ENCODE measurements around the gene UCHL1. TPM values are rescaled to one million over a fixed set of nuclear protein-coding genes. Genes with fewer than 3 reads are reported as not detected.

Gene UCHL1
- polyA plus RNA-seq, 2 of the 4 experiments (the other 2 are of a cell fraction): 953 to 1,819 TPM

DNA sequence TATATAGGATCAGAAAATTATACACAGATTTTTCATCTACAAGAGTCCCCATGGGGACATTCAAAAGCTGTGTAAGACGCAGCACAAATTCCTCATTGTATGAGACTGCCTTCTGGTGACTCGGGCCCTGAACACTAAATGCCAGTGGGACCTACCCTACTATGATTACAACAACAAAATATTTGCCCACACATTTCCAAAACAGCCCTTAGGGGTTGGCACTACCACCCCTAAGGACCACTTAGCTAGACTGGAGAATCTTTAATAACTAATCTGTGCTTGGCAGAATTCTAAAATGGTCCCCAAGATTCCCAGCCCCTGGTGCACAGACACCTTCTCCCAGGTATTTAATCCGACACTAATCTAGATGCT is 29.1 kb downstream of the UCHL1 start (continued):
- TF ChIP-seq HDAC2 (IDR thresholded peaks at IDR 0.05) (no peak), NFE2L2 (conservative IDR thresholded peaks at IDR 0.05; ENCODE audit: low read length) (no peak), CHD2 (IDR thresholded peaks at IDR 0.05; ENCODE audit: low read length, partially characterized antibody) (no peak), JUN (IDR thresholded peaks at IDR 0.05) (no peak), ZC3H11A (IDR thresholded peaks at IDR 0.05) (no peak)

DNA sequence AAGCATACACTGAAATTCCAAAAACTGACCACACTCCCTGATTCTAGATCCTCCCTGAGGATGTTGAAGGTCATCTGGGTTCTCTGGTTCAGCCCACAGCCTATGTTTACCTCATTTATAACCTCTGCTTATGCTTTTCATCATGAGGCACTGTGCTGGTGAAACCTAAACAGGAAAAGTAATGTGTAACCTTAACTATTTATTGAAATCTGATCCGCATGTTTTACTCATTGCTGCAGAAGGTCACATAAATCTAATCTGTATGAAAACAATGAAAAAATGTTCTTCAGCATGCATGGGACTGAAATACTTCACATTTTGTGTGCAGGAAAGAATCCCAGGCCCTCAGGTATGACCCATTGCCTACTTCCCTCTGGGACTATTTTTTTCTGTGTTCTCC is 30.3 kb downstream of the UCHL1 start:
- ATAC-seq (peak in 1 of 2 experiments; percentile 76; a peak in 3 of 6 replicates), DNase-seq (ENCODE audit: low read depth in 1 of 2, low spot score in 1 of 2) (peak in 1 of 2 experiments; percentile 35), FAIRE-seq (no peak)
- peak overlapping the region; percentile 58 to 71 for H3K27ac ChIP-seq
- 31% methylated on average over 1 of the region's 1 CpG for WGBS (ENCODE audit: missing lambda C conversion rate)
- peak; percentile 35; the same call in 1 of the 2 replicates for TF ChIP-seq GATA3 (IDR thresholded peaks at IDR 0.05; ENCODE audit: borderline replicate concordance)
- TF ChIP-seq SREBF2 (IDR thresholded peaks at IDR 0.05): no peak
- POLR2A ChIA-PET: no interaction called here
- peaks cover 37% of the 10 kb centered on the region for H3K4me1 ChIP-seq
- H3K4me3 ChIP-seq: no peak overlapping the region
- peaks cover 8% of the 10 kb centered on the region; the same call in 1 of the 3 replicates for H3K9me3 ChIP-seq
- CTCF ChIA-PET: no interaction called here
- H3K4me2 ChIP-seq: peak overlapping the region; percentile 47

DNA sequence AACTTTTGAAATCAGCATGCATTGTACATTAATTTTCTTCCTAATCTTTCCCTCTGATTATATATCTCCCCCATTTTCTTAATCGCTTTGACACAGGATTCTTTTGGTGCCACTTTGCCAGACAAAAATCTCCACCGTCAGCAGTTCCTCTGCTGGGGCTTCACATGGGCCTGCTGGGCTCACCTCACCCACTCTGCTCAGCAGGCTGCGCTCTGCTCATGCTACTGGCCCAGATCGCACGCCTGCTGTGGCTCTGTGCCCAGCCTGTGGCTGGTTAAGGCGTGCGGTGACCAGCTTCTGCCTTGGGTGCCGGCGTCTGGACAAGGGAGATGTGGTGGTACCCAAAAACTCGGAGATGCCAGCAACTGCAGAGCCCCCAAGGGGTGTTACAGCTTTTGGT is 31.1 kb downstream of the UCHL1 start:
- POLR2A ChIA-PET: no interaction called here
- no peak for DNase-seq (ENCODE audit: low read depth in 1 of 2, low spot score in 1 of 2)
- Histone ChIP-seq H3K4me1 (peaks cover 32% of the 10 kb centered on the region), H3K9me3 (peaks cover 8% of the 10 kb centered on the region; the same call in 1 of the 3 replicates), H3K27ac (peak overlapping the region; percentile 58 to 71; a peak in 5 of 6 replicates), H3K4me2 (no peak overlapping the region; the same call in 2 of the 3 replicates), H3K4me3 (no peak overlapping the region)
- 92% methylated on average over 3 of the region's 10 CpGs for WGBS (ENCODE audit: missing lambda C conversion rate)
- TF ChIP-seq RAD21 (conservative IDR thresholded peaks at IDR 0.05 in 1 of 2, IDR thresholded peaks at IDR 0.05 in 1 of 2) (0 out of 5 replicates have a peak, but pooled peaks of 1 of the 2 experiments have one; percentile 10), NR3C1 (IDR thresholded peaks at IDR 0.05) (no peak), MAFK (IDR thresholded peaks at IDR 0.05; ENCODE audit: partially characterized antibody) (peak; percentile 18)
- TF ChIP-seq, protein P1, sequence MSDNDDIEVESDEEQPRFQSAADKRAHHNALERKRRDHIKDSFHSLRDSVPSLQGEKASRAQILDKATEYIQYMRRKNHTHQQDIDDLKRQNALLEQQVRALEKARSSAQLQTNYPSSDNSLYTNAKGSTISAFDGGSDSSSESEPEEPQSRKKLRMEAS (IDR thresholded peaks at IDR 0.05): no peak
- no peak for FAIRE-seq
- no peak; a peak in 1 of 6 replicates for ATAC-seq
- CTCF ChIA-PET: interaction anchor here (1.5 kb wide), 1 partner anchor 374 kb away, joined by 8 read pairs; no protein-coding TSS in a partner anchor

DNA sequence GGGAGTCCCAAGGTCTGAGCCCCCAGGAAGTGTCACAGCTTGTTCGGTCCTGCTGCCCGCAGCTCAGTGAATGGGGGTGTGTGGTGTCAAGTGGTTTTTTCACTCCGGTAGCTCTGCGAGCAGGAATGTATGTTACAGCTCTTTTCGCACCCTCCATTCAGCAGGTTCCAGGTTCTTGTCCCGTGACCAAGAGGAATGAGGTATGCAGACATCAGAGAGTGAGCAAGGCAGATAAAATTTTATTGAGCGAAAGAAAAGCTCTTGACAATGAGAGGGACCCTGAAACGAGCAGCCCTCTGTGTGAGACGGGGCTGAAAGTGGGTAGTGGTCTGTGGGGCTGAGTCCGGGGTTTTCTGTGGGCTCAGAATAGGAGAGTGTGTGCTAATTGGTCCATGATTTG is 31.5 kb downstream of the UCHL1 start:
- peak overlapping the region; percentile 58 to 71; a peak in 4 of 6 replicates for H3K27ac ChIP-seq
- no peak overlapping the region for H3K4me2 ChIP-seq
- peaks cover 8% of the 10 kb centered on the region; the same call in 1 of the 3 replicates for H3K9me3 ChIP-seq
- 91% methylated on average over 8 of the region's 10 CpGs for WGBS (ENCODE audit: missing lambda C conversion rate)
- H3K4me3 ChIP-seq: no peak overlapping the region
- FAIRE-seq: no peak
- POLR2A ChIA-PET: no interaction called here
- H3K4me1 ChIP-seq: peaks cover 32% of the 10 kb centered on the region
- no peak for TF ChIP-seq CHD4 (IDR thresholded peaks at IDR 0.05; ENCODE audit: borderline replicate concordance)
- no peak for TF ChIP-seq RFX5 (IDR thresholded peaks at IDR 0.05)
- TF ChIP-seq JUN (IDR thresholded peaks at IDR 0.05): no peak
- TF ChIP-seq, protein P2, sequence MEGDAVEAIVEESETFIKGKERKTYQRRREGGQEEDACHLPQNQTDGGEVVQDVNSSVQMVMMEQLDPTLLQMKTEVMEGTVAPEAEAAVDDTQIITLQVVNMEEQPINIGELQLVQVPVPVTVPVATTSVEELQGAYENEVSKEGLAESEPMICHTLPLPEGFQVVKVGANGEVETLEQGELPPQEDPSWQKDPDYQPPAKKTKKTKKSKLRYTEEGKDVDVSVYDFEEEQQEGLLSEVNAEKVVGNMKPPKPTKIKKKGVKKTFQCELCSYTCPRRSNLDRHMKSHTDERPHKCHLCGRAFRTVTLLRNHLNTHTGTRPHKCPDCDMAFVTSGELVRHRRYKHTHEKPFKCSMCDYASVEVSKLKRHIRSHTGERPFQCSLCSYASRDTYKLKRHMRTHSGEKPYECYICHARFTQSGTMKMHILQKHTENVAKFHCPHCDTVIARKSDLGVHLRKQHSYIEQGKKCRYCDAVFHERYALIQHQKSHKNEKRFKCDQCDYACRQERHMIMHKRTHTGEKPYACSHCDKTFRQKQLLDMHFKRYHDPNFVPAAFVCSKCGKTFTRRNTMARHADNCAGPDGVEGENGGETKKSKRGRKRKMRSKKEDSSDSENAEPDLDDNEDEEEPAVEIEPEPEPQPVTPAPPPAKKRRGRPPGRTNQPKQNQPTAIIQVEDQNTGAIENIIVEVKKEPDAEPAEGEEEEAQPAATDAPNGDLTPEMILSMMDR (IDR thresholded peaks at IDR 0.05): no peak
- TF ChIP-seq, protein P3, sequence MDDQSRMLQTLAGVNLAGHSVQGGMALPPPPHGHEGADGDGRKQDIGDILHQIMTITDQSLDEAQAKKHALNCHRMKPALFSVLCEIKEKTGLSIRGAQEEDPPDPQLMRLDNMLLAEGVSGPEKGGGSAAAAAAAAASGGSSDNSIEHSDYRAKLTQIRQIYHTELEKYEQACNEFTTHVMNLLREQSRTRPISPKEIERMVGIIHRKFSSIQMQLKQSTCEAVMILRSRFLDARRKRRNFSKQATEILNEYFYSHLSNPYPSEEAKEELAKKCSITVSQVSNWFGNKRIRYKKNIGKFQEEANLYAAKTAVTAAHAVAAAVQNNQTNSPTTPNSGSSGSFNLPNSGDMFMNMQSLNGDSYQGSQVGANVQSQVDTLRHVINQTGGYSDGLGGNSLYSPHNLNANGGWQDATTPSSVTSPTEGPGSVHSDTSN (IDR thresholded peaks at IDR 0.05): no peak
- TF ChIP-seq ZFP36 (IDR thresholded peaks at IDR 0.05; ENCODE audit: borderline replicate concordance, partially characterized antibody): no peak
- TF ChIP-seq EHF (CRISPR knock-in tag; IDR thresholded peaks at IDR 0.05): no peak
- no peak for TF ChIP-seq HDAC2 (IDR thresholded peaks at IDR 0.05)
- TF ChIP-seq CEBPB (IDR thresholded peaks at IDR 0.05): no peak
- TF ChIP-seq, protein P4, sequence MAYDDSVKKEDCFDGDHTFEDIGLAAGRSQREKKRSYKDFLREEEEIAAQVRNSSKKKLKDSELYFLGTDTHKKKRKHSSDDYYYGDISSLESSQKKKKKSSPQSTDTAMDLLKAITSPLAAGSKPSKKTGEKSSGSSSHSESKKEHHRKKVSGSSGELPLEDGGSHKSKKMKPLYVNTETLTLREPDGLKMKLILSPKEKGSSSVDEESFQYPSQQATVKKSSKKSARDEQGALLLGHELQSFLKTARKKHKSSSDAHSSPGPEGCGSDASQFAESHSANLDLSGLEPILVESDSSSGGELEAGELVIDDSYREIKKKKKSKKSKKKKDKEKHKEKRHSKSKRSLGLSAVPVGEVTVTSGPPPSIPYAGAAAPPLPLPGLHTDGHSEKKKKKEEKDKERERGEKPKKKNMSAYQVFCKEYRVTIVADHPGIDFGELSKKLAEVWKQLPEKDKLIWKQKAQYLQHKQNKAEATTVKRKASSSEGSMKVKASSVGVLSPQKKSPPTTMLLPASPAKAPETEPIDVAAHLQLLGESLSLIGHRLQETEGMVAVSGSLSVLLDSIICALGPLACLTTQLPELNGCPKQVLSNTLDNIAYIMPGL (CRISPR knock-in tag; IDR thresholded peaks at IDR 0.05; ENCODE audit: borderline replicate concordance): no peak
- no peak for DNase-seq (ENCODE audit: low read depth in 1 of 2, low spot score in 1 of 2)
- CTCF ChIA-PET: interaction anchor here (1.5 kb wide), 1 partner anchor 373 kb away, joined by 8 read pairs; no protein-coding TSS in a partner anchor
- ATAC-seq: no peak
